Measurements from ENCODE around the gene SLC25A30.
"Not testable (repeated sequence)": the region's sequence is repeated elsewhere in the genome, so short reads cannot be mapped to it uniquely, and the experiment has no call there.

SLC25A30 gene

DNA sequence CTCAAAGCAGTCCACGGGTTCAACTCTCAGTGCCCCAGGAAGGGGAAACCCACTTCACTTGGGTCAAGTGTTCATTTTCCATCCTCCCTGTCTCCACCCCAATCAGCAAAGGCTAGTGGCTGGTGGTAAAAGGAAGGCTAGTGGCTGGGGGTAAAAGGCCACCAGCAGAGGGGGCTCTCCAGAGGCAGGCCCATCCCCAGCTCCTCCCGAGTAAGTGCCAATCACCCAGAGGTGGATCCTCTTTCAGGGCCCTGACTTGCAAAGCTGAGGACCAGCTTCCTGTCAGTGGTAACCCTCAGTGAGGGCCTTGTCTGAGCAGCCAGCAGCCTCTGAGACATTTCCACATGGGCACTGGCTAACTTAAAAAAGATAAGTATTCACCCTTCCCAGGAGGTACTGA, 55.2 kb downstream of the SLC25A30 start:
- peak in 1 of 3 donors; percentile 18 for DNase-seq

DNA sequence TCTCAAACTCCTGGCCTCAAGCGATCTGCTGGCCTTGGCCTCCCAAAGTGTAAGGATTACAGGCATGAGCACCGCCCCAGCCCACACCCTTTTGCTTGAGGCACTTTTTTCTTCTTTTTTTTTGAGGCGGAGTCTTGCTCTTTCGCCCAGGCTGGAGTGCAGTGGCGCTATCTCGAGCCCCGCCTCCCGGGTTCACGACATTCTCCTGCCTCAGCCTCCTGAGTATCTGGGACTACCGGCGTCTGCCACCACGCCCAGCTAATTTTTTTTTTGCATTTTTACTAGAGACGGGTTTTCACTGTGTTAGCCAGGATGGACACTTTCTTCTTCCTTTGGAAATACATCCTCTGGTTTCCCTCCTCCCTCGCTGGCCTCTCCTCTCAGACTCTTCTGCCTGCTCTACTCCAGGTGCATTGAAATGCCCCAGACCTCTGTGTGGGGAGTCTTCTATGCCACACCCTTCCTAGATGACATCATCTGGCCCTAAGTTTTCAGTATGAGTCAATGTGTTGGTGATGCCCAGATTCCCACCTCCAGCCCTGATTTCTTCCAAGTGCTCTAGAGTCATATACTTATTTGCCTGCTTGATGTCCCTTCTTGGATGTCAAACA, 56.5 kb downstream of the SLC25A30 start:
- DNase-seq, result peak in 2 of 3 donors; percentile 17 to 38

DNA sequence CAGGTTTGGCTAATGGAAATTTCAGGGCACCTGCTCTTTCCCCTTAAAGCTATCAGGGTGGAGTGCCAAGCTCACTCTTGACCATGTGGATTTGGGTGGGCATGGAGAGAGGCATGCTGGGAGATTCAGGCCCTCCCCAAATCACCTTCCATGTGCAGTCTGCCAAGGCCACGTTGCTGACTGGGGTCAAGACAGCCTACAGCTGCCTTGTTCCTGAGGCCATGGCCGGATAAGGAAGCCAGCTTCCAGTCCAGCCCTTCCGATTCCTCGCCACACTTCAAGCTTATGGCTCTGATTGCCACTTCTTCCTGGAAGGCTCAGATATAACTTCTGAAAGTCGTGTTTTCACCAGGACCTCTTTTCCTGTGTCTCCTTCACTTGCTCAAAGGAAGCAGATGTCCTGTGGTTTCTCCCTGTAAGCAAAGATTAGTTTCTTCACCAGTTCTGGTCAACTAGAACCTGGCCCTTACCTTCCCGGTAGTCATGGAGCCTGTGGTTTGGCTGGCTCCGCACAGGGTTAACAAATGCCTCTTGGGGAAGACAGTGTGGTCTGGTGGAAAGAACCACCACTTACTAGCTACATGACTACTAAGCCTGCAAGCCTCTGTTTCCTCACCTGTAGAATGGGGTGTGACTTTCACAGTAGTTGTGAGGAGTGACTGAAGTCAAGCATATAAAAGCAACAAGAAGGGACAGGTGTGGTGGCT, 61.1 kb downstream of the SLC25A30 start:
- DNase-seq, result no peak

DNA sequence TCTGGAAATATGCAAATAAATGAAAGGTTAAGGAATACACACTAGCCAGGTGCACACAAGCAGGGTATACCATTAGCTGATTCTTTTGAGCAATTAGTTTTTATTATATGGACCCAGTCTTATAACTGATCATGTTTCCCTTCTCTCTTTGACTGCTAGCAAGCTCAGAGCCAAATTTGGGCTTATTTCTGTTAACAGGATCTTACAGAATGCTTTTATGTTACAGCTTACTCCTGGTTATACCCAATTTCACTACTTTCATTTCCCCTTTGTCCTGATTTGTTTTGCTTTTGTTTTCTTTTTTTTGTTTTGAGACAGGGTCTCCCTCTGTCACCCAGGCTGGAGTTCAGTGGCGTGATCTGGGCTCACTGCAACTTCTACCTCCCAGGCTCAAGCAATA, 64.3 kb downstream of the SLC25A30 start:
- DNase-seq, result no peak

DNA sequence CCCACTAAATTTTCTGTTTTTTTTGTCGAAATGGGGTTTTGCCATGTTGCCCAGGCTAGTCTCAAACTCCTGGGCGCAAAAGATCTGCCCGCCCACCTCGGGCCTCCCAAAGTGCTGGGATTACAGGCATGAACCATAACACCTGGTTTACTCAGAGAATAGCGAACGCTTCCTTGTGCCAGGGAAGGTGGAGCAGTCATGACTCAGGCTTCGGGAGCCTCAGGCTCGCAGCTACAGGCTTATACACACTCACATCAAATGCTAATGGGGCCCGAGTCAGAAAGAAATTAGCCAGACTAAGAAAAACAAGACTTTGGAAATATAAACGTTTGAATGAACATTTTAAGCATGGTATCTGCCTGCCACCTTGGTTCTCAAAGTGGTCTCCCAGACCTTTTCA, 66.1 kb downstream of the SLC25A30 start:
- no peak for DNase-seq

DNA sequence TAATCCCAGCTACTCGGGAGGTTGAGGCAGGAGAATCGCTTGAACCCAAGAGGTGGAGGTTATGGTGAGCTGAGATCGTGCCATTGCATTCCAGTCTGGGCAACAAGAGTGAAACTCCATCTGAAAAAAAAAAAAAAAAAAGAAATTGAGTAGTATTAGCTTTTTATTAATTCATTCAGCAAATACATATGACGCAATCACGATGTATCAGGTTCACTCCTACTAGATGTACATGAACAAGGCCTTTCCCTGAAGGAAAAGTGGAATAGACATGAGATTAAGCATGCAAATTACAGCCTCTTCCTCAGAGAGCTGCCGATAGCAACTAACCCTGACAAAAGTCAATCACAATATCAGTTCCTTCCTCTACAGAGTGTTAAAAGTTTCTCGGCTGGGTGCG, 68.0 kb downstream of the SLC25A30 start:
- DNase-seq, result no peak

DNA sequence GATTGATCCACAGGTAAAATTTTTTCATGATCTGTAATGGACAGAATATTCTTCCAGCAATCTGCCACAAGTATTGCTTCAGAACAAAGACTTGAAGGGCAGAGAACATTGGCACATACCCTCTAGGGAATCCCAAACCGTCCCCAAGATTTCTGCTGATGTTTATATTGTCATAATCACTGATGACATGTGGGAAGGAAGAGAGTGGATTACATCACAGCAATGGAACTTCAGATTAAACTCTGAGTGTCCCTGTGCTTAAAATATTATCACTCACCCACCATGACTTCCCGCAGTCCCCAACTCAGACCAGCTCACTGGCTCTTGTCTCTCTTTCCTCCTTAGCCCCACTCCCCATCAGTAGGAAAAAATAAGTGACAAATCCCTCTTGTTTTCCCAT, 68.7 kb downstream of the SLC25A30 start:
- peak; percentile 53 to 74 (median 68) for DNase-seq

DNA sequence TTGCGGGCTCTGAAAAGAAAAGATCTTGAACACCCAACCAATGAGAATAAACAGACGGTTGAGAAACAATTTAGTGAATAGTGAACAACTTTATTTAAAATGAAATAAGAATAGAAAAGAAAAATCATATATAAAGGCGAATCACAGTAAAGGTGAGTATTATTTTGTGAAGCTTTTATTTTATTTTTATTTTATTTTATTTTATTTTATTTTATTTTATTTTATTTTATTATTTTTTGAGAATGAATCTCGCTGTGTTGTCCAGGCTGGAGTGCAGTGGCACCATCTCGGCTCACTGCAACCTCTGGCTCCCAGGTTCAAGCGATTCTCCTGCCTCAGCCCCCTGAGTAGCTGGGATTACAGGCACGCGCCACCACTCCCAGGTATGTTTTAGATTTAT, 74.1 kb downstream of the SLC25A30 start:
- DNase-seq, result not testable (repeated sequence)
